ENCODE measurements around the gene STRIT1.

DNA sequence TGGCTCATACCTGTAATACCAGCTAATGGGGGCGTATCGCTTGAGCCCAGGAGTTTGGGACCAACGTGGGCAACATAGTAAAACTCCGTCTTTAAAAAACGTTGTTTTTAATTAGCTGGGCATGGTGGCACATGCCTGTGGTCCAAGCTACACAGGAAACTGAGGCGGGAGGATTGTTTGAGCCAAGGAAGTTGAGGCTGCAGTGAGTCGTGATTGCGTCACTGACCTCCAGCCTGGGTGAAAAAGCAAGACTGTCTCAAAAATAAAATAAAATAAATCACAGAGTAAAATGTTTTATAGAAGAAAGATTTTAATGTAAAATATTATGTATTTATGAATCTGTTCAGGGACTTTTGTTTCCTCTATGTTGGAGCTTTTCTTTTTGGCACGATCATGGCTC lies 15.3 kb upstream of the STRIT1 start:
- TF ChIP-seq GATA3 (IDR thresholded peaks at IDR 0.05; ENCODE audit: borderline replicate concordance): no peak
- TF ChIP-seq, protein P1, sequence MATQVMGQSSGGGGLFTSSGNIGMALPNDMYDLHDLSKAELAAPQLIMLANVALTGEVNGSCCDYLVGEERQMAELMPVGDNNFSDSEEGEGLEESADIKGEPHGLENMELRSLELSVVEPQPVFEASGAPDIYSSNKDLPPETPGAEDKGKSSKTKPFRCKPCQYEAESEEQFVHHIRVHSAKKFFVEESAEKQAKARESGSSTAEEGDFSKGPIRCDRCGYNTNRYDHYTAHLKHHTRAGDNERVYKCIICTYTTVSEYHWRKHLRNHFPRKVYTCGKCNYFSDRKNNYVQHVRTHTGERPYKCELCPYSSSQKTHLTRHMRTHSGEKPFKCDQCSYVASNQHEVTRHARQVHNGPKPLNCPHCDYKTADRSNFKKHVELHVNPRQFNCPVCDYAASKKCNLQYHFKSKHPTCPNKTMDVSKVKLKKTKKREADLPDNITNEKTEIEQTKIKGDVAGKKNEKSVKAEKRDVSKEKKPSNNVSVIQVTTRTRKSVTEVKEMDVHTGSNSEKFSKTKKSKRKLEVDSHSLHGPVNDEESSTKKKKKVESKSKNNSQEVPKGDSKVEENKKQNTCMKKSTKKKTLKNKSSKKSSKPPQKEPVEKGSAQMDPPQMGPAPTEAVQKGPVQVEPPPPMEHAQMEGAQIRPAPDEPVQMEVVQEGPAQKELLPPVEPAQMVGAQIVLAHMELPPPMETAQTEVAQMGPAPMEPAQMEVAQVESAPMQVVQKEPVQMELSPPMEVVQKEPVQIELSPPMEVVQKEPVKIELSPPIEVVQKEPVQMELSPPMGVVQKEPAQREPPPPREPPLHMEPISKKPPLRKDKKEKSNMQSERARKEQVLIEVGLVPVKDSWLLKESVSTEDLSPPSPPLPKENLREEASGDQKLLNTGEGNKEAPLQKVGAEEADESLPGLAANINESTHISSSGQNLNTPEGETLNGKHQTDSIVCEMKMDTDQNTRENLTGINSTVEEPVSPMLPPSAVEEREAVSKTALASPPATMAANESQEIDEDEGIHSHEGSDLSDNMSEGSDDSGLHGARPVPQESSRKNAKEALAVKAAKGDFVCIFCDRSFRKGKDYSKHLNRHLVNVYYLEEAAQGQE (IDR thresholded peaks at IDR 0.05): no peak
- TF ChIP-seq MYC (IDR thresholded peaks at IDR 0.05; ENCODE audit: borderline replicate concordance, low read length): no peak
- no peak for TF ChIP-seq RCOR1 (IDR thresholded peaks at IDR 0.05; ENCODE audit: low read depth, low read length)
- TF ChIP-seq, protein P2, sequence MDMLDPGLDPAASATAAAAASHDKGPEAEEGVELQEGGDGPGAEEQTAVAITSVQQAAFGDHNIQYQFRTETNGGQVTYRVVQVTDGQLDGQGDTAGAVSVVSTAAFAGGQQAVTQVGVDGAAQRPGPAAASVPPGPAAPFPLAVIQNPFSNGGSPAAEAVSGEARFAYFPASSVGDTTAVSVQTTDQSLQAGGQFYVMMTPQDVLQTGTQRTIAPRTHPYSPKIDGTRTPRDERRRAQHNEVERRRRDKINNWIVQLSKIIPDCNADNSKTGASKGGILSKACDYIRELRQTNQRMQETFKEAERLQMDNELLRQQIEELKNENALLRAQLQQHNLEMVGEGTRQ (IDR thresholded peaks at IDR 0.05): no peak
- no peak for TF ChIP-seq NPAS2 (CRISPR knock-in tag; IDR thresholded peaks at IDR 0.05; ENCODE audit: borderline replicate concordance)
- TF ChIP-seq RNF2 (IDR thresholded peaks at IDR 0.05; ENCODE audit: borderline replicate concordance, low read depth): no peak
- TF ChIP-seq, protein P3, sequence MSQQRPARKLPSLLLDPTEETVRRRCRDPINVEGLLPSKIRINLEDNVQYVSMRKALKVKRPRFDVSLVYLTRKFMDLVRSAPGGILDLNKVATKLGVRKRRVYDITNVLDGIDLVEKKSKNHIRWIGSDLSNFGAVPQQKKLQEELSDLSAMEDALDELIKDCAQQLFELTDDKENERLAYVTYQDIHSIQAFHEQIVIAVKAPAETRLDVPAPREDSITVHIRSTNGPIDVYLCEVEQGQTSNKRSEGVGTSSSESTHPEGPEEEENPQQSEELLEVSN (IDR thresholded peaks at IDR 0.05; ENCODE audit: borderline replicate concordance, low read depth): no peak
- TF ChIP-seq, protein P4, sequence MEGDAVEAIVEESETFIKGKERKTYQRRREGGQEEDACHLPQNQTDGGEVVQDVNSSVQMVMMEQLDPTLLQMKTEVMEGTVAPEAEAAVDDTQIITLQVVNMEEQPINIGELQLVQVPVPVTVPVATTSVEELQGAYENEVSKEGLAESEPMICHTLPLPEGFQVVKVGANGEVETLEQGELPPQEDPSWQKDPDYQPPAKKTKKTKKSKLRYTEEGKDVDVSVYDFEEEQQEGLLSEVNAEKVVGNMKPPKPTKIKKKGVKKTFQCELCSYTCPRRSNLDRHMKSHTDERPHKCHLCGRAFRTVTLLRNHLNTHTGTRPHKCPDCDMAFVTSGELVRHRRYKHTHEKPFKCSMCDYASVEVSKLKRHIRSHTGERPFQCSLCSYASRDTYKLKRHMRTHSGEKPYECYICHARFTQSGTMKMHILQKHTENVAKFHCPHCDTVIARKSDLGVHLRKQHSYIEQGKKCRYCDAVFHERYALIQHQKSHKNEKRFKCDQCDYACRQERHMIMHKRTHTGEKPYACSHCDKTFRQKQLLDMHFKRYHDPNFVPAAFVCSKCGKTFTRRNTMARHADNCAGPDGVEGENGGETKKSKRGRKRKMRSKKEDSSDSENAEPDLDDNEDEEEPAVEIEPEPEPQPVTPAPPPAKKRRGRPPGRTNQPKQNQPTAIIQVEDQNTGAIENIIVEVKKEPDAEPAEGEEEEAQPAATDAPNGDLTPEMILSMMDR (IDR thresholded peaks at IDR 0.05): no peak
- TF ChIP-seq EP300 (IDR thresholded peaks at IDR 0.05): no peak
